Upper lobe of left lung (tissue), 6 donors: ENCODE data around the gene PRPF8. TPM values are rescaled to one million over a fixed set of nuclear protein-coding genes. Genes with fewer than 3 reads are reported as not detected.

Experiments used
- ATAC-seq, 2 donors: fragments of 200-7000 bp; cut with Tn5 transposase; one replicate each; pipeline ENCODE4 v1.9.1; 2022; ENCODE audit warnings: mild to moderate bottlenecking in 2 of 2, moderate library complexity in 2 of 2; ENCODE audit not compliant: low FRiP score in 2 of 2
- DNase-seq, 2 donors: peaks; one replicate each; pipeline ENCODE4 v3.0.0-alpha.2; 2019 to 2020
- H3K27ac ChIP-seq, 4 donors: fragments of 200-600 bp; sonication (generic); one replicate each; pipeline ENCODE4 v1.5.1; 2016 to 2019
- H3K27me3 ChIP-seq, 4 donors: fragments of 200-600 bp; sonication (generic); one replicate each; pipeline ENCODE4 v1.5.1; 2017 to 2019
- H3K36me3 ChIP-seq, 4 donors: fragments of 200-600 bp; sonication (generic); one replicate each; pipeline ENCODE4 v1.5.1; 2016 to 2019
- H3K4me1 ChIP-seq, 4 donors: fragments of 200-600 bp; sonication (generic); one replicate each; pipeline ENCODE4 v1.5.1; 2018 to 2019
- H3K4me3 ChIP-seq, 4 donors: fragments of 200-600 bp; sonication (generic); one replicate each; pipeline ENCODE4 v1.5.1; 2017 to 2019; ENCODE audit warnings: mild to moderate bottlenecking in 2 of 4, moderate library complexity in 1 of 4
- H3K9me3 ChIP-seq, 4 donors: fragments of 200-600 bp; sonication (generic); one replicate each; pipeline ENCODE4 v1.5.1; 2018 to 2019
- EP300 ChIP-seq, 4 donors: sonication (generic); formaldehyde crosslinking; IDR thresholded peaks; one replicate each; pipeline ENCODE4 v1.5.1; 2017; ENCODE audit warnings: antibody characterized with exemption in 4 of 4, control low read depth in 2 of 4
- POLR2A ChIP-seq, 4 donors: fragments of 450-650 bp; IDR thresholded peaks; one replicate each; pipeline ENCODE4 v1.5.1; 2016 to 2017; ENCODE audit warnings: antibody characterized with exemption in 4 of 4, mild to moderate bottlenecking in 2 of 4
- POLR2AphosphoS5 ChIP-seq, 2 donors: sonication (generic); formaldehyde crosslinking; IDR thresholded peaks; one replicate each; pipeline ENCODE4 v1.5.1; 2017; ENCODE audit warnings: antibody characterized with exemption in 2 of 2
- WGBS, 2 donors: methylation state at CpG; one replicate each; pipeline ENCODE4 v1.1.5; 2017 to 2018; 5-methylcytosine and 5-hydroxymethylcytosine counted together
- total RNA-seq, 6 donors: library from RNA; depleted of rRNA in 4 of 6; stranded (reverse); fragments of >200 nt in 4 of 6; gene quantifications; one replicate each; pipeline versions ENCODE4 v1.1.0 to v1.2.1, GENCODE V29; 2016 to 2021
- TF ChIP-seq, protein P1 (sequence below), 6 experiments: fragments of 450-650 bp in 4 of 6; fragments of 200-600 bp in 2 of 6; sonication (generic) in 2 of 6; IDR thresholded peaks; one replicate each; pipeline ENCODE4 v1.5.1; 2016 to 2019; ENCODE audit warnings: antibody characterized with exemption in 6 of 6
- donor health status: DM: no; HTN: no; CAD: no; lungs with moderate emphysema.
- donor health status: DM: no; HTN: yes; CAD: no; lungs with severe emphysema.

Gene PRPF8
- total RNA-seq, 6 donors from 2014 or later = 173 to 283 (median 220) TPM

DNA sequence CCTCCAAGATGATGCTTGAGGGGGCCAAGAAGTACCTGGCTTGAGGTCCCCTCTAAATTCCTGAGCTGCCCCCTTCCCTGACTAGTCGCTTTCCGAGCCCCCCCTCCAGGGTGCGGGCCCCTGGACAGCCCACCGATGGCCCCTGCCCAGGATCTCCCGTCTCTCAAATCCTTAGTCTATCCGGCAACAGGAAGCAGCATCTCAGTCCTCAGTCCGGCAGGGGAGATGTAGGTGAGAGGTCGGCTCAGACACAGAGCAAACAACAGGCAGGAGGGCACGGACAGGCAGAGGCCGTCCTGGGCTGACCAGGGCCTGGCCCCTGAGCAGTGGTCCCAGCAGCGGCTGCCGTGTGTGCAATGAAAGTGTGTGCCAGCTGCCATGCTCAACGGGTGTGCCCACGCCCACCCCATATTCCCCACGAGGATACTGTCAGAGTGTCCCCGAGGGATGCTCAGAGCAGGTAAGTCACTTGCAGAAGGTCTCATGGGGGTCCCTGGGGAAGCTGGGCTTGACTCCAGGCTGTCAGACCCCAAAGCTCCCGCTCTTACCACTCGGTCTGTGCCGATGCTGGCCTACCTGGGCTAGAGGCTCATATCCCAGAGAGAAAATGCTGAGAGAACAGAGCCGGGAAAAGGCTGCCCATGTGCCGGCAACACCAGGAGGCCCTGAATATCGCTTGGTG is 63.3 kb downstream of the PRPF8 start:
- TF ChIP-seq, protein P1, sequence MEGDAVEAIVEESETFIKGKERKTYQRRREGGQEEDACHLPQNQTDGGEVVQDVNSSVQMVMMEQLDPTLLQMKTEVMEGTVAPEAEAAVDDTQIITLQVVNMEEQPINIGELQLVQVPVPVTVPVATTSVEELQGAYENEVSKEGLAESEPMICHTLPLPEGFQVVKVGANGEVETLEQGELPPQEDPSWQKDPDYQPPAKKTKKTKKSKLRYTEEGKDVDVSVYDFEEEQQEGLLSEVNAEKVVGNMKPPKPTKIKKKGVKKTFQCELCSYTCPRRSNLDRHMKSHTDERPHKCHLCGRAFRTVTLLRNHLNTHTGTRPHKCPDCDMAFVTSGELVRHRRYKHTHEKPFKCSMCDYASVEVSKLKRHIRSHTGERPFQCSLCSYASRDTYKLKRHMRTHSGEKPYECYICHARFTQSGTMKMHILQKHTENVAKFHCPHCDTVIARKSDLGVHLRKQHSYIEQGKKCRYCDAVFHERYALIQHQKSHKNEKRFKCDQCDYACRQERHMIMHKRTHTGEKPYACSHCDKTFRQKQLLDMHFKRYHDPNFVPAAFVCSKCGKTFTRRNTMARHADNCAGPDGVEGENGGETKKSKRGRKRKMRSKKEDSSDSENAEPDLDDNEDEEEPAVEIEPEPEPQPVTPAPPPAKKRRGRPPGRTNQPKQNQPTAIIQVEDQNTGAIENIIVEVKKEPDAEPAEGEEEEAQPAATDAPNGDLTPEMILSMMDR (IDR thresholded peaks at IDR 0.05) = no peak
- TF ChIP-seq POLR2A (IDR thresholded peaks at IDR 0.05) (no peak), POLR2AphosphoS5 (IDR thresholded peaks at IDR 0.05) (no peak), EP300 (IDR thresholded peaks at IDR 0.05) (no peak)
- Histone ChIP-seq H3K36me3 (peaks cover 2 to 27% (median 10%) of the 10 kb centered on the region in 4 donors), H3K4me1 (peaks cover 21 to 34% (median 27%) of the 10 kb centered on the region in 4 donors), H3K4me3 (no peak overlapping the region), H3K27ac (peak overlapping the region in 2 of 4 donors; percentile 7 to 30), H3K9me3 (no peaks in the 10 kb centered on the region), H3K27me3 (no peaks in the 10 kb centered on the region)
- DNase-seq (no peak), ATAC-seq (no peak)
- WGBS, 2 donors = 71 to 85% methylated on average over 9 to 22 of the region's 22 CpGs

DNA sequence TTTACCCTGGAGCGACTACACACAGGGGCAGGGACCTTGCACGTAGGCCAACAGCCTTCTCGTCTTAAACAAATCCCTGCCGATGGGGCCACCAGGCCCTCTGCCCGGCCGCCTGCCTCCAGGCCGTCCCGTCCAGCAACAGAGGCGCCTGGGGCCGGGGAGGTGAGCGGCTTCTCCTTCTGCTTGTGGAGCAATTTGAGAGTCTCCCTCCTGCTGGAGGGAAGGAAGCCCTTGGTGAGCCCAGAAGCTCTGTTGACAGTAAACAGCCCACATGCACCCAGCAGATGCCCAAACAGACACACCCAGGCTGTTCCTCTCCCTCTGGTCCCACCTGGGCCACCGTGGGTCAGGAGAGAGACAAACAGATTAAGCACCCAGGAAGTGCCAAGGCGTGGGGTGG is 64.2 kb downstream of the PRPF8 start:
- DNase-seq (peak in 1 of 2 donors; percentile 71), ATAC-seq (no peak)
- no peak overlapping the region for H3K4me3 ChIP-seq
- peaks cover 2 to 32% (median 10%) of the 10 kb centered on the region in 4 donors for H3K36me3 ChIP-seq
- 86 to 91% methylated on average over 12 to 13 of the region's 13 CpGs for WGBS, 2 donors
- peak overlapping the region in 1 of 4 donors; percentile 30 for H3K27ac ChIP-seq
- TF ChIP-seq EP300 (IDR thresholded peaks at IDR 0.05) = no peak
- no peak for TF ChIP-seq POLR2AphosphoS5 (IDR thresholded peaks at IDR 0.05)
- TF ChIP-seq, protein P1 (IDR thresholded peaks at IDR 0.05) = no peak
- TF ChIP-seq POLR2A (IDR thresholded peaks at IDR 0.05) = no peak
- no peaks in the 10 kb centered on the region for H3K27me3 ChIP-seq
- H3K9me3 ChIP-seq = no peaks in the 10 kb centered on the region
- peaks cover 13 to 25% (median 18%) of the 10 kb centered on the region in 4 donors for H3K4me1 ChIP-seq

DNA sequence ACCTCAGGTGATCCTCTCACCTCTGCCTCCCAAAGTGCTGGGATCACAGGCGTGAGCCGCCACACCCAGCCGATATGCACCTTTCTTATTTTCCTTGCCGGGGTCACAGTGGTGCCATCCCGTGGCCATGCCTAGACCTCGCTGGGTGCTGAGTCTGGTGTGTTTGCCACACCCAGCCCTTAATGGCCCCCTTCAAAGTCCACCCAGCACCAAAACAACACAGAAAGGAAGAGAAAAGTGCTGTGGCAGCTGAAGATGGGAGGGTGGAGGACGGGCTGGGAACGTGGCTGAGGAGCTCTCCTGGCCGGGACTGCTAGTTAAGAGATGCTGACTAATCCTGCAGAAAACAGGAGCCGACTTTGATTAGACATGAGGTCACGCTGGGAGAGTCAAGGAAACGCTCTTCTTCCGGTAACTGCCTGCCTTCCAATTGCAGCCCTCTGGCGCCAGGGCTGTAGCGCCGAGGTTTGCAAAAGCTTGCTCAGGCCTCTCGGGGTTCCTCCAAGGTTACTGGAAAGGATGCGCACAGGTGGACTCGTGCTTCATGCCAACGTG is 67.0 kb downstream of the PRPF8 start:
- Histone ChIP-seq H3K4me1 (peaks cover 10 to 23% (median 19%) of the 10 kb centered on the region in 4 donors), H3K36me3 (peaks cover 2 to 47% (median 20%) of the 10 kb centered on the region in 4 donors), H3K9me3 (no peaks in the 10 kb centered on the region), H3K27me3 (no peaks in the 10 kb centered on the region), H3K4me3 (no peak overlapping the region), H3K27ac (peak overlapping the region; percentile 60 to 78 (median 72))
- ATAC-seq (peak in 1 of 2 donors; percentile 88), DNase-seq (no peak)
- WGBS, 2 donors = 60 to 67% methylated on average over 17 to 20 of the region's 20 CpGs
- TF ChIP-seq EP300 (IDR thresholded peaks at IDR 0.05) (no peak), POLR2A (IDR thresholded peaks at IDR 0.05) (no peak), POLR2AphosphoS5 (IDR thresholded peaks at IDR 0.05) (no peak)
- TF ChIP-seq, protein P1 (IDR thresholded peaks at IDR 0.05) = no peak

GRCh38 chr17:1616101-1616500 is 68.6 kb downstream of the PRPF8 start:
- DNase-seq = no peak
- 75 to 87% methylated on average over 12 of the region's 13 CpGs for WGBS, 2 donors
- Histone ChIP-seq H3K4me1 (peaks cover 17 to 25% (median 24%) of the 10 kb centered on the region in 4 donors), H3K27me3 (no peaks in the 10 kb centered on the region), H3K36me3 (peaks cover 0 to 47% (median 19%) of the 10 kb centered on the region in 4 donors), H3K9me3 (no peaks in the 10 kb centered on the region), H3K4me3 (no peak overlapping the region), H3K27ac (peak overlapping the region in 1 of 4 donors; percentile 14)
- TF ChIP-seq POLR2A (IDR thresholded peaks at IDR 0.05) (no peak), POLR2AphosphoS5 (IDR thresholded peaks at IDR 0.05) (no peak)
- TF ChIP-seq, protein P1 (IDR thresholded peaks at IDR 0.05) = no peak
- no peak for ATAC-seq
